Activated CD8-positive, alpha-beta memory T cell treated with anti-CD3 and anti-CD28 coated beads, Interleukin-2, amount 50 U/mL, for 4 hours (primary cell): ENCODE measurements around the gene ABHD1.
A peak's percentile ranks its signal among the peaks of the same experiment; 100 is the strongest.
"Not testable (repeated sequence)": the region's sequence is repeated elsewhere in the genome, so short reads cannot be mapped to it uniquely, and the experiment has no call there.

Experiments used
- DNase-seq: peaks from one replicate; pipeline ENCODE4 v3.0.0-alpha.2; 2020

The ABHD1 gene

GRCh38 chr2:27111392-27112078 lies 12.1 kb upstream of the ABHD1 start:
- DNase-seq, result not testable (repeated sequence)

GRCh38 chr2:27115519-27115918 lies 8.1 kb upstream of the ABHD1 start:
- no peak for DNase-seq

- DNase-seq, result no peak
These were observed 5.6 kb upstream of the ABHD1 start for GRCh38 chr2:27117995-27118524.

- DNase-seq, result no peak
These were observed 4.9 kb upstream of the ABHD1 start, which contains the start of gene CGREF1 for GRCh38 chr2:27118525-27119329. Gene CGREF1 (minus strand): TSS chr2:27119128. CDS start chr2:27104366, 14,762 bp downstream.

GRCh38 chr2:27119330-27119670 lies 4.3 kb upstream of the ABHD1 start:
- not testable (repeated sequence) for DNase-seq

GRCh38 chr2:27121906-27122305 lies 1.7 kb upstream of the ABHD1 start:
- DNase-seq, result no peak

GRCh38 chr2:27122791-27123190 lies 824 bp upstream of the ABHD1 start:
- DNase-seq, result no peak

GRCh38 chr2:27125104-27125503 lies 1.5 kb downstream of the ABHD1 start:
- DNase-seq, result no peak

- no peak for DNase-seq
These were observed 2.7 kb downstream of the ABHD1 start for GRCh38 chr2:27126252-27126710.

- DNase-seq, result no peak
These were observed 4.5 kb downstream of the ABHD1 start for GRCh38 chr2:27127883-27128667.

- no peak for DNase-seq
These were observed 5.3 kb downstream of the ABHD1 start for GRCh38 chr2:27128668-27129571.

- DNase-seq, result no peak
These were observed 6.8 kb downstream of the ABHD1 start for GRCh38 chr2:27130396-27130795.

GRCh38 chr2:27131429-27131828 lies 7.8 kb downstream of the ABHD1 start:
- no peak for DNase-seq

GRCh38 chr2:27133195-27133875 lies 9.7 kb downstream of the ABHD1 start:
- DNase-seq, result no peak

- DNase-seq, result peak; percentile 99
These were observed 10.5 kb downstream of the ABHD1 start, which contains the start of gene PREB for GRCh38 chr2:27133905-27134780. Gene PREB (minus strand): TSS chr2:27134636. CDS start chr2:27134421, 215 bp downstream.

GRCh38 chr2:27134781-27135477 lies 11.3 kb downstream of the ABHD1 start:
- no peak for DNase-seq

- no peak for DNase-seq
These were observed 11.9 kb downstream of the ABHD1 start for GRCh38 chr2:27135478-27135955.

GRCh38 chr2:27136751-27137150 lies 13.1 kb downstream of the ABHD1 start:
- no peak for DNase-seq

GRCh38 chr2:27137322-27137935 lies 13.8 kb downstream of the ABHD1 start:
- no peak for DNase-seq
